H1 (cell line): ENCODE measurements around the gene PCID2. TPM values are rescaled to one million over a fixed set of nuclear protein-coding genes. Genes with fewer than 3 reads are reported as not detected.
A peak's percentile ranks its signal among the peaks of the same experiment; 100 is the strongest.

Source experiments
- CTCF ChIA-PET: fragments of 300-600 bp; sonication (Branson Sonifier 250); formaldehyde crosslinking; loops from one replicate; lab custom pipeline; 2021; ENCODE audit not compliant: partially characterized antibody; lab: Charles Lee
- POLR2A ChIA-PET: fragments of 300-600 bp; sonication (Branson Sonifier 250); formaldehyde crosslinking; loops from one replicate; lab custom pipeline; 2021; ENCODE audit warnings: inconsistent platforms; ENCODE audit not compliant: partially characterized antibody; lab: Charles Lee
- DNase-seq, 2 experiments: peaks; one replicate each; pipeline versions ENCODE4 v3.0.0 to v3.0.0-alpha.2; 2010 to 2022; ENCODE audit warnings: low spot score in 2 of 2, low read depth in 1 of 2, mixed read lengths in 1 of 2
- FAIRE-seq: peaks from 2 replicates; lab custom pipeline; 2011; peaks lifted over from hg19 to GRCh38; lab: Jason Lieb, UNC
- H2AFZ ChIP-seq: 2 replicates; pipeline ENCODE4 v1.8.1; 2012; ENCODE audit warnings: low read length, inconsistent platforms
- H2AK5ac ChIP-seq: 2 replicates; pipeline ENCODE4 v1.6.1; 2013; ENCODE audit warnings: low read depth, low read length
- H2BK120ac ChIP-seq: replicated peaks from 2 replicates; pipeline ENCODE3; 2013; ENCODE audit warnings: low read depth, low read length, inconsistent platforms
- H2BK12ac ChIP-seq: 2 replicates; pipeline ENCODE4 v1.6.1; 2013; ENCODE audit warnings: low read depth, low read length
- H2BK15ac ChIP-seq: 2 replicates; pipeline ENCODE4 v1.6.1; 2013; ENCODE audit warnings: low read length
- H2BK20ac ChIP-seq: 2 replicates; pipeline ENCODE4 v1.6.1; 2013; ENCODE audit warnings: low read length
- H2BK5ac ChIP-seq: 2 replicates; pipeline ENCODE4 v1.6.1; 2013; ENCODE audit warnings: low read depth, low read length
- H3K14ac ChIP-seq: 2 replicates; pipeline ENCODE4 v1.6.1; 2013; ENCODE audit warnings: inconsistent platforms; ENCODE audit not compliant: insufficient read length
- H3K18ac ChIP-seq: 2 replicates; pipeline ENCODE4 v1.6.1; 2013; ENCODE audit warnings: low read length; ENCODE audit errors: extremely low read depth
- H3K23ac ChIP-seq: 2 replicates; pipeline ENCODE4 v1.6.1; 2013; ENCODE audit warnings: inconsistent platforms; ENCODE audit not compliant: insufficient read length
- H3K23me2 ChIP-seq: 2 replicates; pipeline ENCODE4 v1.6.1; 2013; ENCODE audit warnings: low read depth, low read length
- H3K27ac ChIP-seq: 2 replicates; pipeline ENCODE4 v1.6.1; 2011; ENCODE audit warnings: low read depth, low read length, inconsistent platforms
- H3K27me3 ChIP-seq, 4 experiments: replicated peaks in 1 of 4; 1 replicate in 1 of 4; 2 replicates in 3 of 4; pipeline versions ENCODE4 v1.6.1 to v1.8.1; 2011 to 2013; ENCODE audit warnings: low read length in 3 of 4, mild to moderate bottlenecking in 3 of 4, inconsistent platforms in 2 of 4, mixed read lengths in 2 of 4, moderate library complexity in 1 of 4; ENCODE audit not compliant: control insufficient read depth in 3 of 4, insufficient read depth in 3 of 4; ENCODE audit errors: extremely low read depth in 1 of 4
- H3K36me3 ChIP-seq, 4 experiments: 2 replicates each; pipeline versions ENCODE4 v1.6.1 to v1.8.1; 2011 to 2013; ENCODE audit warnings: mild to moderate bottlenecking in 4 of 4, low read length in 3 of 4, moderate library complexity in 2 of 4, control low read depth in 1 of 4, inconsistent platforms in 1 of 4; ENCODE audit not compliant: insufficient read depth in 4 of 4, control insufficient read depth in 2 of 4
- H3K4ac ChIP-seq: replicated peaks from 2 replicates; pipeline ENCODE3; 2013; ENCODE audit warnings: low read length, low read depth, mixed read lengths, inconsistent platforms; ENCODE audit not compliant: insufficient read length
- H3K4me1 ChIP-seq, 4 experiments: replicated peaks in 1 of 4; 1 replicate in 1 of 4; 2 replicates in 3 of 4; pipeline versions ENCODE4 v1.6.1 to v1.8.1; 2011 to 2013; ENCODE audit warnings: low read length in 3 of 4, inconsistent platforms in 2 of 4, mixed read lengths in 1 of 4; ENCODE audit not compliant: insufficient read depth in 4 of 4, control insufficient read depth in 3 of 4
- H3K4me2 ChIP-seq, 2 experiments: 2 replicates each; pipeline versions ENCODE4 v1.6.1 to v1.8.1; 2011 to 2013; ENCODE audit warnings: low read depth in 2 of 2, low read length in 2 of 2, control low read depth in 1 of 2, inconsistent platforms in 1 of 2, mild to moderate bottlenecking in 1 of 2; ENCODE audit not compliant: insufficient read depth in 1 of 2
- H3K4me3 ChIP-seq, 4 experiments: fragments of 200-600, 300-600 bp in 1 of 4; sonication (generic), shearing (Covaris generic), sonication (Bioruptor Twin) in 1 of 4; 2 replicates each; pipeline versions ENCODE4 v1.5.1 to v1.8.1; 2011 to 2016; ENCODE audit warnings: low read length in 4 of 4, low read depth in 3 of 4, control low read depth in 2 of 4, inconsistent platforms in 2 of 4, mild to moderate bottlenecking in 2 of 4, mixed read lengths in 1 of 4, moderate library complexity in 1 of 4; ENCODE audit not compliant: insufficient read depth in 2 of 4; ENCODE audit errors: extremely low read depth in 1 of 4
- H3K56ac ChIP-seq: replicated peaks from 2 replicates; pipeline ENCODE3; 2013; ENCODE audit warnings: low read depth, mild to moderate bottlenecking, mixed read lengths, low read length, inconsistent platforms; ENCODE audit not compliant: insufficient read length
- H3K79me1 ChIP-seq: 2 replicates; pipeline ENCODE4 v1.6.1; 2013; ENCODE audit warnings: low read depth, low read length, control low read depth
- H3K79me2 ChIP-seq, 2 experiments: 2 replicates each; pipeline versions ENCODE4 v1.6.1 to v1.8.1; 2012 to 2013; ENCODE audit warnings: low read length in 2 of 2, mild to moderate bottlenecking in 2 of 2, inconsistent platforms in 1 of 2; ENCODE audit not compliant: insufficient read depth in 2 of 2, control insufficient read depth in 1 of 2
- H3K9ac ChIP-seq, 4 experiments: replicated peaks in 1 of 4; 1 replicate in 1 of 4; 2 replicates in 3 of 4; pipeline versions ENCODE4 v1.6.1 to v1.8.1; 2011 to 2013; ENCODE audit warnings: low read depth in 3 of 4, low read length in 3 of 4, control low read depth in 2 of 4, mild to moderate bottlenecking in 2 of 4, moderate library complexity in 2 of 4, inconsistent platforms in 1 of 4; ENCODE audit errors: extremely low read depth in 1 of 4
- H3K9me3 ChIP-seq, 2 experiments: 2 replicates each; pipeline versions ENCODE4 v1.6.1 to v1.8.1; 2012 to 2013; ENCODE audit warnings: mild to moderate bottlenecking in 2 of 2, moderate library complexity in 2 of 2, control low read depth in 1 of 2, inconsistent platforms in 1 of 2, low read depth in 1 of 2, low read length in 1 of 2, mixed read lengths in 1 of 2; ENCODE audit not compliant: insufficient read depth in 2 of 2
- H4K20me1 ChIP-seq, 2 experiments: replicated peaks in 1 of 2; 2 replicates each; pipeline versions ENCODE3 to v1.8.1; 2011 to 2013; ENCODE audit warnings: inconsistent platforms in 2 of 2, low read length in 2 of 2, mild to moderate bottlenecking in 1 of 2; ENCODE audit not compliant: insufficient read depth in 2 of 2, control insufficient read depth in 1 of 2
- H4K5ac ChIP-seq: 2 replicates; pipeline ENCODE4 v1.6.1; 2013; ENCODE audit warnings: low read length, low read depth, mixed read lengths, inconsistent platforms; ENCODE audit not compliant: insufficient read length
- H4K8ac ChIP-seq: 2 replicates; pipeline ENCODE4 v1.8.0; 2013; ENCODE audit warnings: mild to moderate bottlenecking, moderate library complexity, low read length, inconsistent platforms; ENCODE audit not compliant: insufficient read depth; ENCODE audit errors: extremely low read depth
- H4K91ac ChIP-seq: replicated peaks from 2 replicates; pipeline ENCODE3; 2013; ENCODE audit warnings: low read length, mixed read lengths, inconsistent platforms; ENCODE audit not compliant: insufficient read length
- POLR2A ChIP-seq, 2 experiments: IDR thresholded peaks; 1 replicate in 1 of 2; 2 replicates in 1 of 2; pipeline ENCODE4 v1.6.1; 2011; ENCODE audit warnings: low read depth in 2 of 2, low read length in 2 of 2, mild to moderate bottlenecking in 2 of 2; ENCODE audit errors: control extremely low read depth in 1 of 2
- RAD21 ChIP-seq, 2 experiments: IDR thresholded peaks in 1 of 2; conservative IDR thresholded peaks in 1 of 2; 2 replicates each; pipeline ENCODE4 v1.6.1; 2011; ENCODE audit warnings: low read depth in 2 of 2, low read length in 2 of 2, improper control_type of control experiment in 1 of 2, inconsistent platforms in 1 of 2, mild to moderate bottlenecking in 1 of 2, moderate library complexity in 1 of 2
- SUZ12 ChIP-seq: fragments of 200-600 bp; sonication (generic); IDR thresholded peaks from 2 replicates; pipeline ENCODE4 v1.6.1; 2012; ENCODE audit warnings: mild to moderate bottlenecking, inconsistent platforms, low read length, moderate library complexity, mixed read lengths
- WGBS, 2 experiments: shearing (Covaris generic) in 1 of 2; methylation state at CpG; one replicate each; pipeline versions ENCODE4 v1.1.6 to v1.1.7; 2013 to 2015; ENCODE audit warnings: low lambda C conversion rate in 2 of 2, mixed read lengths in 2 of 2, inconsistent platforms in 1 of 2, low coverage in 1 of 2, missing lambda C conversion rate in 1 of 2; ENCODE audit not compliant: insufficient replicate concordance in 2 of 2, insufficient coverage in 1 of 2, insufficient read length in 1 of 2; ENCODE audit errors: extremely low coverage in 1 of 2, missing lambda C conversion rate in 1 of 2; 5-methylcytosine and 5-hydroxymethylcytosine counted together
- polyA plus RNA-seq, 7 experiments: library from polyadenylated mRNA; depleted of rRNA in 3 of 7; stranded (reverse) in 5 of 7; unstranded in 2 of 7; fragments of >200 nt in 5 of 7; fragments of 200-250 nt in 2 of 7; gene quantifications; 1 replicate in 5 of 7; 2 replicates in 1 of 7; 4 replicates in 1 of 7; pipeline versions ENCODE4 v1.2.1 to v1.2.3, GENCODE V29; 2011 to 2013; ENCODE audit warnings: missing spikeins in 2 of 7, mixed read lengths in 2 of 7
- total RNA-seq: library from RNA; stranded (reverse); fragmentation: NEBNext Ultra II Directional; extraction: Animal tissue kit (Norgen Biotek cat#: 25700); gene quantifications from 2 replicates; pipeline ENCODE4 v1.2.1, GENCODE V29; 2021
- TF ChIP-seq, protein P1 (sequence below), 3 experiments: IDR thresholded peaks; 1 replicate in 2 of 3; 2 replicates in 1 of 3; pipeline versions ENCODE4 v1.5.1 to v1.6.1; 2011; ENCODE audit warnings: low read length in 3 of 3, mild to moderate bottlenecking in 3 of 3, inconsistent platforms in 2 of 3, low read depth in 1 of 3, moderate library complexity in 1 of 3; ENCODE audit not compliant: insufficient read depth in 1 of 3; ENCODE audit errors: control extremely low read depth in 1 of 3

Gene PCID2
- total and polyA plus RNA-seq, 2 of the 8 experiments (the other 6 are each of a cell fraction or from before 2014, with no cell fraction given) = 72.4 to 72.8 TPM

DNA sequence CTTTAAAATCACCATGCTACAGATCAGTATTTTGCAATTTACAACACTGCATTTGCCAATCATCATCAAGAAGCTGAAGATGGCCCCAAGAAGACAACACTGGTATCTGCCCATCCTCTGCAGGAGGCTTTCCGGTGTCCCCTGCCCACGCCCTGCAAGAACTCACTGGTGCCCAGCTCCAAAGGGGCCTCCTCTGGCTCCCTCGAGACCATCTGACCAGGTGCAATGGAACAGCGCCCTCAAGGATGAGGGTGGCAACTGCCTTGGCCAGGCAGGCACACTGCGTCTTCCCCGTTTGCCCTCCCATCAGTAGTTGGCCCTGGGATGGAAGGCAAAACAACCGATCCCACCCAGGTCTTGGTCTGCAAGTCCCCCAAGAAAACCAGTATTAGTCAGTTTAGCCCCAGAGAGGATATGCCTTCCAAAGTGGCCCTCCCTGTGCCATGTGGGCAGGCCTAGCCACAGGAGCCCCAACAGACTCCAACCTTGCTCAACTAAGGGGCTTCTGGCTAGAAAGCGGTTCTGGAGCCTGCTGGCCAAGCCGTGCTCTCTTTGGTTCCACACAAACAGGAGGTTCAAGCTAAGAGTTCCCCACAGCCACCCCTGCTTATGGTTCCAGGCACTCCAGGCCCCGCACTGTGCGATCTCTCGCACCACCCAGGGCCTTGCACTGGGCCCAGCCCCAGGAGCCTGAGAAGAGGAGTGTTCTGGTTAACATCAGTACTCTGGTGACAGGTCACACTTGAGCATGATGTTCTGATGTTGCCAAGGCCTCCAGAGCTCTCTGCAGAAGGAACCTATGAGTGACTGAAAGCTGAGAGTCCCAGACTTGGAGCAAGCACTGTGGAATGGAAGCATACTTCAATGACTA, 4.7 kb downstream of the PCID2 start:
- Histone ChIP-seq H3K27ac (no peak overlapping the region), H4K5ac (no peak overlapping the region), H3K18ac (no peak overlapping the region), H3K9ac (no peak overlapping the region), H3K79me2 (peaks cover 36 to 93% of the 10 kb centered on the region in 2 experiments), H2BK12ac (no peak overlapping the region; the same call in 1 of the 2 replicates), H4K8ac (no peak overlapping the region), H3K27me3 (no peaks in the 10 kb centered on the region), H3K36me3 (peaks cover 6 to 25% (median 16%) of the 10 kb centered on the region in 4 experiments; a peak in 7 of 8 replicates), H3K23ac (no peak overlapping the region), H3K4me2 (no peak overlapping the region), H2BK5ac (peak overlapping the region; percentile 12; the same call in 1 of the 2 replicates), H2BK15ac (no peak overlapping the region), H4K20me1 (peaks cover 8 to 38% of the 10 kb centered on the region in 2 experiments), H3K14ac (no peak overlapping the region), H3K4ac (no peak overlapping the region), H2BK120ac (no peak overlapping the region), H3K9me3 (no peaks in the 10 kb centered on the region), H3K56ac (no peak overlapping the region), H2AFZ (no peak overlapping the region), H2BK20ac (no peak overlapping the region), H2AK5ac (no peak overlapping the region), H3K4me1 (peaks cover 0 to 4% (median 2%) of the 10 kb centered on the region in 4 experiments; a peak in 4 of 7 replicates), H3K79me1 (peaks cover 27% of the 10 kb centered on the region), H3K23me2 (peaks cover 5% of the 10 kb centered on the region), H4K91ac (no peak overlapping the region), H3K4me3 (no peak overlapping the region)
- DNase-seq (no peak), FAIRE-seq (no peak)
- POLR2A ChIA-PET = interaction anchor here (0.9 to 2.2 kb wide), 4 partner anchors 9 to 43 kb away, joined by 3 to 8 read pairs (median 4); no protein-coding TSS in a partner anchor
- TF ChIP-seq SUZ12 (no peak), RAD21 (IDR thresholded peaks at IDR 0.05 in 1 of 2, conservative IDR thresholded peaks at IDR 0.05 in 1 of 2; ENCODE audit: low read depth in 2 of 2, low read length in 2 of 2) (0 out of 4 replicates have a peak, but pooled peaks of 1 of the 2 experiments have one; percentile 8), POLR2A (IDR thresholded peaks at IDR 0.05; ENCODE audit: control extremely low read depth in 1 of 2, low read depth in 2 of 2, low read length in 2 of 2) (no peak)
- TF ChIP-seq, protein P1, sequence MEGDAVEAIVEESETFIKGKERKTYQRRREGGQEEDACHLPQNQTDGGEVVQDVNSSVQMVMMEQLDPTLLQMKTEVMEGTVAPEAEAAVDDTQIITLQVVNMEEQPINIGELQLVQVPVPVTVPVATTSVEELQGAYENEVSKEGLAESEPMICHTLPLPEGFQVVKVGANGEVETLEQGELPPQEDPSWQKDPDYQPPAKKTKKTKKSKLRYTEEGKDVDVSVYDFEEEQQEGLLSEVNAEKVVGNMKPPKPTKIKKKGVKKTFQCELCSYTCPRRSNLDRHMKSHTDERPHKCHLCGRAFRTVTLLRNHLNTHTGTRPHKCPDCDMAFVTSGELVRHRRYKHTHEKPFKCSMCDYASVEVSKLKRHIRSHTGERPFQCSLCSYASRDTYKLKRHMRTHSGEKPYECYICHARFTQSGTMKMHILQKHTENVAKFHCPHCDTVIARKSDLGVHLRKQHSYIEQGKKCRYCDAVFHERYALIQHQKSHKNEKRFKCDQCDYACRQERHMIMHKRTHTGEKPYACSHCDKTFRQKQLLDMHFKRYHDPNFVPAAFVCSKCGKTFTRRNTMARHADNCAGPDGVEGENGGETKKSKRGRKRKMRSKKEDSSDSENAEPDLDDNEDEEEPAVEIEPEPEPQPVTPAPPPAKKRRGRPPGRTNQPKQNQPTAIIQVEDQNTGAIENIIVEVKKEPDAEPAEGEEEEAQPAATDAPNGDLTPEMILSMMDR (IDR thresholded peaks at IDR 0.05; ENCODE audit: control extremely low read depth in 1 of 3, insufficient read depth in 1 of 3, low read depth in 1 of 3, low read length in 3 of 3) = peak in 2 of 3 experiments; percentile 14 to 28; a peak in 2 of 4 replicates
- 90% methylated on average over 12 of the region's 12 CpGs; no CpG with 5 or more reads in 1 of the 2 experiments for WGBS, 2 experiments
- CTCF ChIA-PET = interaction anchor here (0.7 kb wide), 1 partner anchor 16 kb away, joined by 3 read pairs; no protein-coding TSS in a partner anchor
